Stimulated activated CD4-positive, alpha-beta T cell treated with anti-CD3 and anti-CD28 coated beads, Interleukin-2, amount 100 ng/mL, for 24 hours (primary cell): ENCODE results near the gene VAMP8.
"Not testable (repeated sequence)": the region's sequence is repeated elsewhere in the genome, so short reads cannot be mapped to it uniquely, and the experiment has no call there.

ENCODE experiments used
- DNase-seq, 2 donors: peaks; one replicate each; pipeline ENCODE4 v3.0.0-alpha.2; 2020

Gene VAMP8

GRCh38 chr2:85583667-85584353 is 6.4 kb downstream of the VAMP8 start:
- DNase-seq = peak; percentile 34 to 45

- peak in 1 of 2 donors; percentile 36 for DNase-seq
Observed at GRCh38 chr2:85584354-85584856, 7.0 kb downstream of the VAMP8 start, which contains the start of gene VAMP5. TSS of gene VAMP5 (plus strand) at chr2:85584431. CDS start at chr2:85584491, 60 bp downstream.

- peak; percentile 26 to 33 for DNase-seq
Observed at GRCh38 chr2:85584857-85585780, 7.7 kb downstream of the VAMP8 start.

GRCh38 chr2:85585781-85586105 is 8.4 kb downstream of the VAMP8 start:
- no peak for DNase-seq

- no peak for DNase-seq
Observed at GRCh38 chr2:85588236-85588635, 10.8 kb downstream of the VAMP8 start.

GRCh38 chr2:85588645-85589044 is 11.3 kb downstream of the VAMP8 start:
- no peak for DNase-seq

GRCh38 chr2:85589181-85589580 is 11.8 kb downstream of the VAMP8 start:
- DNase-seq = no peak

- no peak for DNase-seq
Observed at GRCh38 chr2:85589982-85590791, 12.8 kb downstream of the VAMP8 start.

- DNase-seq = no peak
Observed at GRCh38 chr2:85590950-85591349, 13.6 kb downstream of the VAMP8 start.

- no peak for DNase-seq
Observed at GRCh38 chr2:85591563-85591962, 14.2 kb downstream of the VAMP8 start.

- not testable (repeated sequence) for DNase-seq
Observed at GRCh38 chr2:85592299-85592698, 14.9 kb downstream of the VAMP8 start.

GRCh38 chr2:85593023-85593422 is 15.6 kb downstream of the VAMP8 start:
- DNase-seq = no peak

- DNase-seq = no peak
Observed at GRCh38 chr2:85594715-85595300, 17.4 kb downstream of the VAMP8 start.

- DNase-seq = peak; percentile 87 to 90
Observed at GRCh38 chr2:85595301-85596025, 18.1 kb downstream of the VAMP8 start, which contains the start of gene RNF181. TSS of gene RNF181 (plus strand) at chr2:85595745. CDS start at chr2:85595764, 19 bp downstream.

- DNase-seq = peak; percentile 45 to 47
Observed at GRCh38 chr2:85596026-85596333, 18.6 kb downstream of the VAMP8 start.

GRCh38 chr2:85596486-85597143 is 19.2 kb downstream of the VAMP8 start:
- no peak for DNase-seq

- no peak for DNase-seq
Observed at GRCh38 chr2:85597241-85597640, 19.9 kb downstream of the VAMP8 start.

GRCh38 chr2:85598594-85599340 is 21.4 kb downstream of the VAMP8 start:
- DNase-seq = no peak

GRCh38 chr2:85599468-85600234 is 22.3 kb downstream of the VAMP8 start:
- DNase-seq = no peak

- DNase-seq = no peak
Observed at GRCh38 chr2:85600235-85600575, 22.8 kb downstream of the VAMP8 start.
